ENCODE measurements around the gene RFPL1.
"Not testable (repeated sequence)": the region's sequence is repeated elsewhere in the genome, so short reads cannot be mapped to it uniquely, and the experiment has no call there.

GRCh38 chr22:29401538-29401937, 36.8 kb upstream of the RFPL1 start:
- TF ChIP-seq CTCF (conservative IDR thresholded peaks at IDR 0.05); ZFX (IDR thresholded peaks at IDR 0.05): not testable (repeated sequence)

Measured in C4-2B (cell line).